Activated CD4-positive, alpha-beta T cell treated with anti-CD3 and anti-CD28 coated beads for 24 hours (primary cell): ENCODE data around the gene CYP4V2.

ENCODE experiments used
- DNase-seq, 2 donors: peaks; one replicate each; pipeline ENCODE4 v3.0.0-alpha.2; 2020; ENCODE audit warnings: low read depth in 2 of 2

The CYP4V2 gene

GRCh38 chr4:186191200-186192065 lies at the start of gene CYP4V2:
CYP4V2 (plus strand) TSS chr4:186191567; CDS start chr4:186191824, 257 bp downstream.
- DNase-seq: peak; percentile 76 to 77

- no peak for DNase-seq
These were observed 47.0 kb upstream of the CYP4V2 start for GRCh38 chr4:186144198-186144945.

GRCh38 chr4:186144946-186145569 lies 46.3 kb upstream of the CYP4V2 start:
- no peak for DNase-seq

- no peak for DNase-seq
These were observed 44.9 kb upstream of the CYP4V2 start for GRCh38 chr4:186146458-186146857.

- DNase-seq: no peak
These were observed 42.9 kb upstream of the CYP4V2 start for GRCh38 chr4:186148336-186148975.

DNA sequence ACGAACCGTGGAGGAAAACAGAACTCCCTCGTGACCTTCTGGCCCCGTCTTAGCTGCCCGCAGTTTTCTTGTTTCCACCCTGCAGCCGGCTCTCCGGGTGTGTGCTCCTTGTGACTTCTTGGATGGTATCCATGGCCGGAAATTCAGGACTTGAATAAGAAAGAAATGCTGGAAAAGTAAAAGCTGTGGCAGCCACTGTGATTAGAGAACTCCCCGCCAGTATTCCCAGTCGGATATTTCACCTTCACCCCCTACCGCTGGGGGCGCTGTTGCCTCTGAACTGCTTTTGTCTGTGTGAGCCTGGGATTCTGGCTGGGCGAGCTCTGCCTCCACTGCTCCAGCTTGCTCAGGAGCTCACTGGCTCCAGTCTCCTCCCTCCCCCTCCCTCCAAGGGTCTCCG lies 41.5 kb upstream of the CYP4V2 start:
- DNase-seq: peak in 1 of 2 donors; percentile 31

DNA sequence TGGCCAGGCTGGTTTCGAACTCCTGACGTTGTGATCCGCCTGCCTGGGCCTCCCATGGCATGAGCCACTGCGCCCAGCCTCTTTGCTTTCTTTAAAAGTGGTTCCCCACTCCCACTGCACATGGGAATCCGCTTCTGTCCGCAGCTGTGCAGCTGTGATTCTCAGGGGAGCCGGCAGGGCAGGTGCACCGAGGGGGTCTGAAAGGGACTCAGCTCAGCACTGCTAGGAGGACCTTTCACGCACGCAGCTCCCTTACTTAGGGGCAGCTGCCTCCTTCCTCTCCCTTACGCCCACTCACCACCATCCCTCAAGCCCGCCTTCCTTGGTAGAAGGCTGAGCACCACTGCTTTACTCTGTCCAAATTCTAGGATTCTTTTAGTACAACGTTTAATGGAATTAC lies 40.4 kb upstream of the CYP4V2 start:
- no peak for DNase-seq

DNA sequence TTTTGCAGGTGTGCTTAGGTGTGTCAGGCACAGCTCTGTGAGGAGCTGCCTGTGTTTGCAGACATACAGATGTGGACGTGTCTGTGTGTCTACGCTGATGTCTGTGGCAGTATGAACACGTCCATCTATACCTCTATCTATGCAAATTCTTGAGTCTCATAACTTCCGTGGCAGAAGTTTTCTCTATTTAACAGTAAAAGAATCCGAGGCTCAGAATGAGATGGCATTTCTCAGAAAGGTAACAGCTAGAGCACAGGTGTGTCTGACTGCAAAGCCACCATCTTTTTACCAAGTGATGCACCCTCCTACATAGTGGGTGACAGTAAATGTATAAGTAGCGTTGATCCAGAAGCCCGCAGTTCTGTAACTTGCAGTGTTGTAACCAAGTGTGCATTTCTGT lies 39.9 kb upstream of the CYP4V2 start:
- DNase-seq: no peak

DNA sequence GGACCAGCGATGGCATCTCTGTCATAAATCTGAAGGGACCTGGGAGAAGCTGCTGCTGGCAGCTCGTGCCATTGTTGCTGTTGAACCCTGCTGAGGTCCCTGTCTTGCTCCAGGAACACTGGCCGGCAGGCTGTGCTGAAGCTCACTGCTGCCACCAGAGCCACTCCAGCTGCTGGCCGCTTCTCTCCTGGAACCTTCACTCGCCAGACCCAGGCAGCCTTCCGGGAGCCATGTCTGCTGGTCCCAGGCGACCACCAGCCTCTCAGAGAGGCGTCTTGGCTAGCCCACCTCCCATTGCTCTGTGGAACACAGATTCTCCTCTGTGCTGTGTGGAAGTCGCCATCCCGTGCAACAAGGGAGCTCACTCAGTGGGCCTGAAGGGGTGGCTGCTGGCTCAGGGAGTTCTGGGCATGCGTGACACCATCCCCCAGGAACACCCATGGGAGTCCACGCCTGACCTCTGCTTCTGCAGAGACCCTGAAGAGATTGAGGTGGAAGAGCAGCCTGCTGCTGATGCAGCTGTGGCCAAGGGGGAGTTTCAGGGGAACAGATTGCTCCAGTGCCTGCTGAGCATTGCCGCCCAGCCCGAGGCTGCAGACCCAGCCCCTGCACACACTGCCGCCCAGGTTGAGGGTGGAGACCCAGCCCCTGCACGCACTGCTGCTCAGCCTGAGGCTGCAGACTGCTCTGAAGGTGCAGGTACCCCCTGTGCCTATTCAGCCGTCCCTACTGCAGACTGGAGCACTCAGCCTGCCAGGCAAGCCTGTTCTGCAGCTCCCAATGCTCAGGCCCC lies 33.1 kb upstream of the CYP4V2 start:
- DNase-seq: no peak

DNA sequence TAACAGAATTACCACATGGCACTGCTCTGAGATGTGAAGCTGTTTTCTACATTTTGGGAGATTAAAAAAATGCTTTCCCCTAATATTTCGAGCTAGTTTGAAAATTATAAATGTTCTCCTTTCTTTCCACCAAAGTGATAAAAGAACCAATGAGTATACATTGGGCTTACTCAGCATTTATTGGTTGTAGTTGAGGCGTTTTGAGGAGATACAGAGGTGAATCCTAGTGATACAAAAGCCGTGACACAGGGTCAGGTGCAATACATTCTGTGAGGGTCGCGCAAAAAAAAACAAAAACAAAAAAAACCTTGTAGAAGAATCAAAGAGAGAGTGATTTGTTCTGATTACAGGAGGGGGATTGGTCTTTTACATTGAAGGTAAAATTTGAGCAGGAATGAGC lies 32.4 kb upstream of the CYP4V2 start:
- DNase-seq: no peak

DNA sequence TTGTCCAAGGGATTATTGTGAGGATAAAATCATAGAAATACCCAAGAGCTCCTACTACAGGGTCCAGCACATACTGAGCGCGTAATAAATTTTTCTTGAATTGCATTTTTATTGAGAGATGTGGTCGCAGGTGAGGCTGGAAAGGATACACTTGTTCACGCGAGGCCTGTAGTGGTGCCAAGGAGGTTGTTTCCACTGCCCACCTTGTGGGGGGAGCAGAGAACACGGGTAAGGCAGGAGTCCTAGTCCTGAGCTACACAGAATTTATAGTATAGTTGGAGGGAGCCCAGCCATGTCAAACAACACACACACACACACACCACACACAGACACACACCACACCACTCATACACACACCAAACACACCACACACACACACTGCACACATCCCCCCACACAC lies 31.8 kb upstream of the CYP4V2 start:
- no peak for DNase-seq

- DNase-seq: no peak
These were observed 30.2 kb upstream of the CYP4V2 start for GRCh38 chr4:186161138-186161537.

- no peak for DNase-seq
These were observed 24.4 kb upstream of the CYP4V2 start for GRCh38 chr4:186166852-186167512.

GRCh38 chr4:186167605-186168004 lies 23.8 kb upstream of the CYP4V2 start:
- DNase-seq: no peak

DNA sequence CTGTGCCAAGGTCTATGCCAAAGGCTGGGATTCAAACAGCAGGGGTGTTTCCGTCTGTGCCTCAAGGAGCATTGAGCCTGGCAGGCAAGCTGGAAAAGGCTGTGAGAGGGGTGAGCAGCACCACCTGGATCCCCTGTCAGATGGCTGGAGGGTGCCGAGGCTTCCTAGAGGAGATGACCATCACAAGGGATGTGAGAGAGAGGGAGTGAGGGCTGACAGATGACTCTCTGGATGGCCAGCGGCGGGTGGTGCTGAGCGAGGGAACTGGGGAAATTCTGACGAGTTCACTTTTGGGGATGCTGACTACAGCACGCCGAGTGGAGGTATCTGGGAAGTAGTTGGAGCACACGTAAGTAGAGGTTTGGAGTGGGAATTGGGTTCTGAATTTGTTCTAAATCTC lies 22.6 kb upstream of the CYP4V2 start:
- no peak for DNase-seq

- DNase-seq: no peak
These were observed 21.9 kb upstream of the CYP4V2 start for GRCh38 chr4:186169333-186169944.

GRCh38 chr4:186169945-186170802 lies 21.2 kb upstream of the CYP4V2 start:
- DNase-seq: no peak

DNA sequence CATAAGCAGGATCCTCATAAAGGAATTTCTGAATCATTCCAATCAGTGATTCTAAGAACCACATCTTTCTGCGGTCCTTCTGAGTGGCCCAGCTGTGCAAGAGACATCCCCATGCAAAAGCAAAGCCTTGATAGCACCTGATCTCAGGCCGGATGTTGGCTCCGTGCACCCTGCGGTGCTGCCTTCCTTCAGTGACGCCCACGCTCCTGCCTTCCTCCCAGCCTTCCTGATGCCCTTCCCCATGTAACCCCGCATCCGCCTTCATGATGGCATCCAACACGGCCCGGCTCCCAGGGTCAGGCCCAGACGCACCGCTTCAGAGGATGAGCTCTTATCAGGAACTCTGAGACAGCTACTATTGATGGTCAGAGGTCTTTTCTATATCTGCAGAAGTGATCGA lies 20.4 kb upstream of the CYP4V2 start:
- DNase-seq: no peak

GRCh38 chr4:186172546-186172945 lies 18.8 kb upstream of the CYP4V2 start:
- DNase-seq: no peak
